Subcutaneous adipose tissue (tissue), 4 donors: Measurements from ENCODE around the gene BMAL2. TPM values are rescaled to one million over a fixed set of nuclear protein-coding genes. Genes with fewer than 3 reads are reported as not detected.

ENCODE experiments used
- total RNA-seq, 4 donors: library from RNA; depleted of rRNA; stranded (reverse); fragments of >200 nt; gene quantifications; one replicate each; pipeline ENCODE4 v1.1.0, GENCODE V29; 2016
- TF ChIP-seq, protein P1 (sequence below): fragments of 450-650 bp; IDR thresholded peaks from one replicate; pipeline ENCODE4 v1.5.1; 2016; ENCODE audit warnings: low read depth, mild to moderate bottlenecking, control low read depth, antibody characterized with exemption, moderate library complexity

The BMAL2 gene
- total RNA-seq, 4 donors from 2014 or later: 4.6 to 9.0 (median 5.0) TPM

DNA sequence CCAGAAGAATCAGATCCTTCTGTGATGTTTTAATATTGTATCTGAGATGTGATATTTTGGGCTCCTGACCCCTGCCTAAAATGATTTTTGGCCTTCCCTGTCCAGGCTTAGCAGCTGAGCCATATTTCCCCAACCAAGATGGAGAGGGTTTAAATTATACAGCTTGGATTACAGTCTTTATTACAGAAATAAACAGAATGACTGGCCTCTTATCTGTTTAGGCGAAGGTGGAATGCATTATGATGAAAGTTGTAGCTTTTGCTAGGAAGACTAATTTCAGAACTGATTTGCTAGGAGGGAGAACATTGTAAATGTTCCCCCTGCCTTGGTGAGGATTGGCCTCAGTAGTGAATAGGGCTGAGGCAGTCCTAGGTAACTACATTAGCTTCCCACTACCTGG is 23.3 kb downstream of the BMAL2 start:
- TF ChIP-seq, protein P1, sequence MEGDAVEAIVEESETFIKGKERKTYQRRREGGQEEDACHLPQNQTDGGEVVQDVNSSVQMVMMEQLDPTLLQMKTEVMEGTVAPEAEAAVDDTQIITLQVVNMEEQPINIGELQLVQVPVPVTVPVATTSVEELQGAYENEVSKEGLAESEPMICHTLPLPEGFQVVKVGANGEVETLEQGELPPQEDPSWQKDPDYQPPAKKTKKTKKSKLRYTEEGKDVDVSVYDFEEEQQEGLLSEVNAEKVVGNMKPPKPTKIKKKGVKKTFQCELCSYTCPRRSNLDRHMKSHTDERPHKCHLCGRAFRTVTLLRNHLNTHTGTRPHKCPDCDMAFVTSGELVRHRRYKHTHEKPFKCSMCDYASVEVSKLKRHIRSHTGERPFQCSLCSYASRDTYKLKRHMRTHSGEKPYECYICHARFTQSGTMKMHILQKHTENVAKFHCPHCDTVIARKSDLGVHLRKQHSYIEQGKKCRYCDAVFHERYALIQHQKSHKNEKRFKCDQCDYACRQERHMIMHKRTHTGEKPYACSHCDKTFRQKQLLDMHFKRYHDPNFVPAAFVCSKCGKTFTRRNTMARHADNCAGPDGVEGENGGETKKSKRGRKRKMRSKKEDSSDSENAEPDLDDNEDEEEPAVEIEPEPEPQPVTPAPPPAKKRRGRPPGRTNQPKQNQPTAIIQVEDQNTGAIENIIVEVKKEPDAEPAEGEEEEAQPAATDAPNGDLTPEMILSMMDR: no peak

DNA sequence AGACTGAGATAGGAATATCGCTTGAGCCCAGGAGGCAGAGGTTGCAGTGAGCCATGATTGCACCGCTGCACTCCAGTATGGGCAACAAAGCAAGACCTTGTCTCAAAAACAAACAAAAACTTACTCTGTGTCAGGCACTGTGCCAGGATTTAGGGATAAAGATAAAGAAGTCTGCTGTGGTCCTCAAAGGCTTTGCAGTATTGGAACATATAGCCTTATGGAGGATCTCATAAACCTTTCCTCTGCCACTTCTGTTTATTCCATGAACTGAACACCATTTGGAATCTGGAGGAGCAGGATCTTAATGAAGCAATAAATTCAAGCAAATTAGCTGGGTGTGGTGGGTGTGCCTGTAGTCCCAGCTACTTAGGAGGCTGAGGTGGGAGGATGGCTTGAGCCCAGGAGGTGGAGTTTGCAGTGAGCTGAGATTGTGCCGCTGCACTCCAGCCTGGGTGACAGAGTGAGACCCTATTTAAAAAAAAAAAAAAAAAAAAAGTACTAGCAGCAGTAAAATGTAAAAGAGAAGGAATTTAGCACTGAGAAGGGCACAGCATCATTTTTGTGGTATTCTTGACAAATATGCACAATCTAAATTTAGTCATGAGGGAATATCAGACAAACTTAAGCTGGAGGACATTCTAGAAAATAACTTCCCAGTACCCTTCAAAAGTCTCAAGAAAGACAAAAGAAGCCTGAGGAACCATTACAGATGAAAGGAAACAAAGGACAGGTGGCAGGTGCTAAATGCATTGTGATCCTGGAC is 27.1 kb downstream of the BMAL2 start:
- TF ChIP-seq, protein P1: no peak

DNA sequence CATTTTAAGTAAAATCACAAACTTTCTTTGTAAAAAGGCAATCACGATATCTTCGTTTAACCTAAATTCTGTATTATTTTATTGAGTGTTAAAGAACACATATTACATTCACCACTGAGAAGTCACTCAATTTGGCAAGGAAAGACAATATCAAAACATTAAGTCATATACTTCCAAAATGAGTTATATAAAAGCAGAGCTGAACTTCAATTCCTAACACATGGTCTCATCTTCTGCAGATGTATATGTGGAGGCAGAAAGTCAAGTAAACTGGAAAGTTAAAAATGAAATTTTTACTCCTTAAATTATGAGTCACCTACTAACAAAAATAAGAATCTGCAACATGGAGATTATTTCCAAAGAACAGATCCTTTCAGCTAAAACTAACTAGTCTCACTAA is 28.7 kb downstream of the BMAL2 start:
- TF ChIP-seq, protein P1: no peak

DNA sequence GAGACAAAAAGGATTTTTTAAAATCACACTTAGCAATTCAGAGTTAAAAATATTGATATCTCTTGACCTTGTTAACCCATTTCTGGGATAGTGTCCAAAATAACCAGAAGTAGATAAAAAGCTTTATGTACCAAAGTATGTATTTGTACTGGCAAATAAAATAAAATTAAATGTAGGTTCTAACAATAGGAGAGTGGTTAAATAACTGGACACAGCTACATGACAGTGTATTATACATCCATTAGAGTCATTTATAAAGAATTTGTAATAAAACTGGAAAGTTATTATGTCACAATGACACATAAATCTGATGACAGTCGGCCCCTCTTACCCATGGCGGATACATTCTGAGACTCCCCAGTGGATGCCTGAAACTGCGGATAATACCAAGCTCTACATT is 34.0 kb downstream of the BMAL2 start:
- TF ChIP-seq, protein P1: no peak

DNA sequence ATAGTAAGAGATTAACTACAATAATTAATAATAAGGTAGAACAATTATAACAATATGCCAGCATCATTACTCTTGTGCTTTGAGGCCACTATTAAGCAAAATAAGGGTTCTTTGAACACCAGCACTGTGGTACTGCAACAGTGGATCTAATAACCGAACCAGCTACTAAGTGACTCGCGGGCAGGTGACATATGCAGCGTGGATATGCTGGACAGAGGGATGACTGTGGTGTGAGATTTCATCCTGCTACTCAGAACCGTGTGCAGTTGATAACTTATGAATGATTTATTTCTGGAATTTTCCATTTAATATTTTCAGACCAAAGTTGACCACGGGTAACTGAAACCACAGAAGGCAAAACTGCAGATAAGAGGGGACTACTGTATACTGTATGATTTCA is 34.4 kb downstream of the BMAL2 start:
- TF ChIP-seq, protein P1: no peak

DNA sequence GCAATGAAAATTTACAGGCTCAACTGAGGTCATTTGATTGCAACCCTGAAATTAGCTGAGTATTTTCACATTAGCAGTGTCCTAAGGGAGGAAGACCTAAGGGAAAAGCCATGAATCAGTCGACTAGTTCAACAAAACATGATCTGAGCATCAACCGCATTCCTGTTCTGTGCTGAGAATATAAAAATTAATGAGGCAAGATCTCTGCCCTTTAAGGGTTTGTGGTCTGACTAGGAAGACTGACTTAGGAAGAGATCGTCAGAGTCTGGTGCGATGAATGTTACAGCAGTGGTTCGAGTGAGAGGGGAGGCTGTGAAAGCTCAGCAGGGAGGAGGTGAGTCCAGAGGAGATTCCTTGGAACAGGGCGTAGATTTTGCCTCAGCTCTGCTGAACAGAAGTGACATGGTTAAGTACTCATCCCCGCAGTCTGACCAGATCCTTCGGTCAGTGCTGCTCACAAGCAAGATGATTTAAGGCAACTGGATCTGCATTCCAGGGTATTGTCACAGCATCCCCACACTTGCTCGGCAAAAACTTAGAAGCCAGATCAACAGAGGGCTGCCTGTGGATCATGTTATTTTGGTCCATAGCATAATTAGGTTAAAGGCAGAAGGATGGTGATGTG is 49.6 kb downstream of the BMAL2 start:
- TF ChIP-seq, protein P1: no peak

Other genes with a start within 250 kb of the BMAL2 start
- gene STK38L, start 88.5 kb upstream of the BMAL2 start, total RNA-seq: 10 to 100 TPM; 30.1 to 75.7 (median 51.6) TPM
- gene SMCO2, start 113.9 kb downstream of the BMAL2 start, total RNA-seq: under 1 TPM in 1 of 4 donors, not detected in 3; 0.34 TPM
- 100 to 1,000 TPM in 1 of 4 donors, 10 to 100 TPM in 3; 36.7 to 115 (median 41.5) TPM for gene PPFIBP1, start 191.4 kb downstream of the BMAL2 start, total RNA-seq